GM18873 (cell line): ENCODE results near the gene CATSPERE.

ENCODE experiments used
- ATAC-seq: cut with Tn5 transposase; IDR thresholded peaks from one replicate; pipeline ENCODE4 v1.9.1; 2021; ENCODE audit warnings: mild to moderate bottlenecking, moderate library complexity, moderate number of reproducible peaks; ENCODE audit not compliant: unreplicated experiment, low FRiP score

CATSPERE gene, protein sequence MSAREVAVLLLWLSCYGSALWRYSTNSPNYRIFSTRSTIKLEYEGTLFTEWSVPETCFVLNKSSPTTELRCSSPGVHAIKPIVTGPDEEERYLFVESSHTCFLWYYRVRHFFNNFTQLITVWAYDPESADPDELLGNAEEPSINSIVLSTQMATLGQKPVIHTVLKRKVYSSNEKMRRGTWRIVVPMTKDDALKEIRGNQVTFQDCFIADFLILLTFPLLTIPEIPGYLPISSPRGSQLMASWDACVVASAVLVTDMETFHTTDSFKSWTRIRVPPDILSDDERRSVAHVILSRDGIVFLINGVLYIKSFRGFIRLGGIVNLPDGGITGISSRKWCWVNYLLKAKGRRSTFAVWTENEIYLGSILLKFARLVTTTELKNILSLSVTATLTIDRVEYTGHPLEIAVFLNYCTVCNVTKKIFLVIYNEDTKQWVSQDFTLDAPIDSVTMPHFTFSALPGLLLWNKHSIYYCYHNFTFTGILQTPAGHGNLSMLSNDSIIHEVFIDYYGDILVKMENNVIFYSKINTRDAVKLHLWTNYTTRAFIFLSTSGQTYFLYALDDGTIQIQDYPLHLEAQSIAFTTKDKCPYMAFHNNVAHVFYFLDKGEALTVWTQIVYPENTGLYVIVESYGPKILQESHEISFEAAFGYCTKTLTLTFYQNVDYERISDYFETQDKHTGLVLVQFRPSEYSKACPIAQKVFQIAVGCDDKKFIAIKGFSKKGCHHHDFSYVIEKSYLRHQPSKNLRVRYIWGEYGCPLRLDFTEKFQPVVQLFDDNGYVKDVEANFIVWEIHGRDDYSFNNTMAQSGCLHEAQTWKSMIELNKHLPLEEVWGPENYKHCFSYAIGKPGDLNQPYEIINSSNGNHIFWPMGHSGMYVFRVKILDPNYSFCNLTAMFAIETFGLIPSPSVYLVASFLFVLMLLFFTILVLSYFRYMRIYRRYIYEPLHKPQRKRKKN

DNA sequence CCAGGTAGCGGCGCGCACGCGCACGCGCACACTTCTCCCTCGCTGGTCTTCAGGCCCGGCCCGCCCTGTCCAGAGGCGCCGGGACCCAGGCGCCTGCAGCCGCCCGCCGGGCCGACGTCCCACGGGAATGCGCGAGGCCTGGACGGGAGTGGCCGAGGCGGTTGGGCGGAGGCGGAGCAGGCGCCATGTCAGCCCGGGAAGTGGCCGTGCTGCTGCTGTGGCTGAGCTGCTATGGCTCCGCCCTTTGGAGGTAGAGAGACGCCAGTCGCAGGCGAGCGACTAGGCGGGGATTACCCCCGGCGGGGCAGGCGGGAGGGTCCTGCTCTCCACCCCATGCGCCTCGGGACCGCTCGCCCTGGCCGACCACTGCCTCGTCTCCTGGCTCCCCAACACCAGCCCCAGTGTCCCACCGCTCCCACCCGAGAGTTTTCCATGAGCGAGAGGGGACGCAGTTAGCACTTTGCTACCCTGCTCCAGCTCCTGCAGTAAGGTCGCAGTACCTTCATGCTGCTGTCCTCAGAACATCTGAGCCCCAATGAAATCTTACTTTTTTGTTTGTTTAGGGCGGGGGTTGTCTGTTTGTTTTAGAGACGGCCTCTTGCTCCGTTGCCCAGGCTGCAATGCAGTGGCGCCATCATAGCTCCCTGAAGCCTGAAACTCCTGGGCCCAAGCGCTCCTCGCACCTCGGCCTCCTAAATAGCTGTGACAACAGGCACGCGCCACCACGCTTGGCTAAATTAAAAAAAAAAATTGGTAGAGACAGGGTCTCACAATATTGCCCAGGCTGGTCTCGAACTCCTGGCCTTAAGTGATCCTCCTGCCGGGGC is at the start of gene CATSPERE:
TSS of gene CATSPERE (plus strand) at position 29 of the 827 bp plus-strand sequence. CDS start at position 186, 157 bp downstream.
- peak; percentile 95 for ATAC-seq

DNA sequence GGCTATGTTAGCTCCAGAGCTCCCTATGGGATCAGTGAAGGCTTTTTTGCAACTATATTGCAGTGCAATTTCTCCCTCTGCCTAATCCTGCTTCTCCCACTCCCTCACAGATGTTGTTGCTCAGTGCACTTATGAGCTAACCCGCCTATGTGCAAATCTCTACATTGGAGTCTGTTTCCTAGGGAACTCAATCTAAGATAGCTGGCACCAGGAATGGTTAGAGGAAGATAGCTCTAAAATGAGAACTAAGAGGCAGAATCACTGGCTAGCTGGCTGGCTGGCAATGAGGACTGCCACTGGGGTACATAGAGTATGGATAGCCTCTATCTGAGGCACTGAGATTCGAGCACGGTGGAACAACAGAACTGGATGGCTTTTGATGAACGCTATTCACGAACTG is 48.9 kb upstream of the CATSPERE start:
- no peak for ATAC-seq

DNA sequence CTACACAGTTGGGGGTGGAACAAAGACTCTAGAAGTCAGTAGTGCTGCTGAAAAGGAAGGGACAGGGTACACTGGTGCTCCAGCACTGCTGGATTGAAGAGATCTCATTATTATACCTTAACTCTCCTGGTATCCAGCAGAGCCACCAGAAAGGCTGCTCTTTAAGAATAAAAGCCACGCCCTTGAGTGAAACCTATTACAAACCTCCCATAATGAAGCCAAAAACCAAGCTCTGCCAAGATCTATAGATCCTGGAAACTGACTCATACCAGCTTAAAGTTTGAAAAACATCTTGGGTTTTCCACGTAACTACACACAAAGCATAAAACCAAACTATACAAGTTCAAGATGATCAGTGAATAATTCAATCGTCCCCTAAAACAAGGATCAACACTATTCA is 47.3 kb upstream of the CATSPERE start:
- no peak for ATAC-seq

DNA sequence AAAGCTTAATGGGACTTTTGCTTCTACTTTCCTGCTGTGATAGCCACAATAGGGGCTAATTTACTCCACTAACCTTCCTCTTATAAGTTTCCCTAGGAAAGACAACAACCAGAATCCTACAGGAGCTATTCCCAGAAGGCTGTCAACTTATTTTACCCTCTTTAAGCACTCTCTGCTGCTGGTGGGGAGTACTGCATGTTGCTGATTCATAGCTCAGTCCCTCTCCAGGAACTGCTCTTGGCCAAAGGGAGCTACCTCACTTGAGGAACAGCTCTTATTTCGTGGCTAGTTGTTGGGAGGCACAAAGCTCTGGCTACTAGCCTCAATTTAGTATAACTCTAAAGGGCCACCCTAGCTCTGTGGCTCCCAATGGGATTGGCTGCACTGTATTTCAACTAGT is 46.5 kb upstream of the CATSPERE start:
- no peak for ATAC-seq

DNA sequence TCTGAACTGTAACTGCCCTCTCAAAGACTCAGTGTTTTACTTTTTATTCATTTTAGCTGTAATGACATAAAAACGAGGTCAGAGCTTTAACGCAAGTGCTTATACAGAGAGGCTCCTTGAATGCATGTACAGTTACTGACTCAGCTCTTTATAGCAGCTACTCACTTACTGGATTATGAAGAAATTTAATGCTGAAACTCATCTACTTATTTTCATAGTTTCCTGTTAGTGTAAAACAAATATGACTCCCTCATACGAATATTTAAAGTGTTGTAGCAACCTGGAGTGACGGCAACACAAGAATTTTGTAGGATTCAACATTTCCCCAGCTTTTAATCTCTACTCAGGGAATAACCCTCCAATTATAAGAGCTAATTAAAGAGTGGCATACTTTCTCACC is 42.0 kb upstream of the CATSPERE start:
- ATAC-seq, result no peak

DNA sequence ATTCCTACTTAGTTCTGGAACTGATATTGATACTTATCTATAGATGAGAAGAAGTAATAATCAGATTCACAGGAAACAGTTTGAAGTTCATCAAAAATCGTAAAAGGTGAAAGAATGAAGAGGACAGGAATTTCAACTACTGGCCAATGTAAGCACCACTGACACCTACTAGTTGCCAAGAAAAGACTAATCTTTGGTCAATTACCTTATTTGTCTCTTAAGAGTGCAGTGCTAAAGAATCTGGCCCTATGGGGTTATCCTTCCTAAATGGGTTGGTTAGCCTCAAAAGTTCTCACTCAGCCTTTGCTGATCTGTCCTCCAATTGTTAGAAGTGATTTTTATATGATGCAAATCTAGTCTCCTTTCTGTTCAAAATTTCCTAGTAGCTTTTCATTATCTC is 38.9 kb upstream of the CATSPERE start:
- no peak for ATAC-seq

DNA sequence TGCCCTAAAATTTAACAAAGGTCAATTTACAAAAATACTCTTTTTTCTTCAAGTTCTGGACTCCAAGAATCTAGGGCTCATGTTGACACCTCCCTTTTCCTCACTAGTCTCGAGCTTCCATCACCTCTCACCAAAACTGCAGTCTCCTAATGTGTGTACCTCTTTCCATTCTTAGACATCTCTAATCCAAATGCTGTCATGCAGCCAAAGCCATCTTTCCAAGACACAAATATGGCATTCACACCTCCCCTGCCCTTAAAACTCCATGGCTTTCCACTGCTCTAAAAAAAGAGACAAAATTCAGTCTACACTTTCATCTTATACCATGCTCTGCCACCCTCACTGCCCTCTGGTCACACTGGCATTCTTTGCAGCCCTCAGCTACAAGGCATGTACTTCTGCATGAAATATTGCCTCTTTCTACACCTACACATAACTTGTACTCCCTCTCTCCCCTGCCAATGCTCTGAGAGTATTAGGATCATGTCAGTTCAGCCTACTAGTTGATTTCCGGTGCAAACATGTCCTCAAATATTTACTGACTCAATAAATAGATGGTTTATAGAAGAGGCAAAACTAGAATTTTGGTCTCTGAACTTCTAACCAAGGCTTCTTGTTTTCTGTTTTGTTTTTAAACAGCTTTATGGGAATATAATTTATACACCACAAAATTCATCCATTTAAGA is 36.3 kb upstream of the CATSPERE start:
- ATAC-seq, result no peak

DNA sequence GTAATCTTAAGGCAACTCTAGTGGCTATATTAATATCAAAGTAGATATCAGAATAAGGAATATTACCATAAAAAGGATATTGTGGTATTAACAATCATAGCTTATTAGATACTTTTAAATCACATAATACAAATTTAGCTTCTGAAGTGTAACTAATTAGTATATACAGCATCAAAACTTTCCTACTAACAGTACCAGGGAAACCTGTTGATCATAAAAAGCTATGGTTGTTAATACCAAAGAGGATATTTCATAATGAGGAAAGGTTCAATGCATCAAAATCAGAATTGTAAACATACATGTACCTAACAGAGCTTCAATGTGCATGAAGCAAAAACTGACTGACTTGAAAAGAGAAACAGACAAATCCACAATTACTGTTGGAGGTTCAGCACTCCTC is 33.4 kb upstream of the CATSPERE start:
- no peak for ATAC-seq

DNA sequence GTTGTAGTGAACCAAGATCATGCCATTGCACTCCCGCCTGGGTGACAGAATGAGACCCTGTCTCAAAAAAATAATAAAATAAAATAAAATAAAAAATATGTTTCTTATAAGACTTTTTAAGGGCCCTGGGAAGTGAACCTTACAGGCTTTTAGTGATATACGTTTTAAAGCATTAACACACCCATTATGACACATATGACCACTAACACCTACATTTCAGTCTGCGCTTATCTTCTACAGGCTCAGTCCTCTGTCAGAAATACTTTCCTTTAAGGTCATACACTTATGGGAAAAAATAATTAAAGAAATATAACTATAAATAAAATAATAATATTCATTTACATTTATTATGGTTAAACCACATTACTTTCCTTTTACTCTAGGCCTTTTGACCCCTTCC is 31.3 kb upstream of the CATSPERE start:
- ATAC-seq, result no peak

DNA sequence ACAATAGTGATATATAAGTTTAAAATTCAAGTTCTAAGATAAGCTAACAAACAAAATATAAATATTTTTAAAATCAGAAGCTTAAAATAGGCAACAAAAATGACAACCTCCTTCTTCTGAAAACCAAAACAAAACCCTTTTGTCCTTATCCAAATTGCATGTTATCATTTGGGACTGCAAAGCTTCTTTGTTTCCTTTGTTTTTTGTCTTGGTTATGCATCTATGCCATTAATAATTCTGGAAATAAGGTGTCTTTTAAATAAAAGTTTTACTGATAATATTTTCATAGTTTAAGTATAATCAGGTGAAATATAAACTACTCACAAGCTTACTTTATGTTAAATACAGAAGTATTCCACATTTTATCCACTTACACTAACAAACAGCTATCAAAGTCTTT is 29.9 kb upstream of the CATSPERE start:
- ATAC-seq, result no peak

DNA sequence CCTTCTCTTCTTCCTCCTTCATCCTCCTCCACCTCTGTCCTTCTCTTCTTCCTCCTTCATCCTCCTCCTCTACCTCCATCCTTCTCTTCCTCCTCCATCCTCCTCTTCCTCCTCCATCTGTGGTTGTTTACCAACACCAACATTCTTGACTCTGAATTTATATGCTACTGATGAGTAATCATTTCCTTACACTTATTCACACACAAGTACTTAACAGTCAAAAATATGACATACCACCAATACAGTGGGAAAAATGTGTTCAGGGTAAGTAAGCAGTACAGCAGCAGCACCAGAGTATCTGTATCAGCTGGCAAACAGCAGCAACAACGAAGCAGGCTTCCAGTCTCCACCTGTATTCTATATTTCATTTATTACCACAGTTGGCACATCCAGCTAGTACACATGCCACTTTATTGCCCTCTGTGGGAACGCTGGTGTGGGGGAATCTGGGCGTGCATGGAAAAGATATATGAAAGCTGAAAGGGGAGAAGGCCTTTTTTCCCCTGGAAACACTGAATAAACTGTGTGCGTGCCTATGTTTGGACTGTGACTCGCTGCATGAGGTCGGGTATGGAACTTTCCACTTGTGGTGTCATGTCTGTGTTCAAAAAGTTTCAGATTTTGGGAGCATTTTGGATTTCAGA is 25.4 kb upstream of the CATSPERE start:
- no peak for ATAC-seq

DNA sequence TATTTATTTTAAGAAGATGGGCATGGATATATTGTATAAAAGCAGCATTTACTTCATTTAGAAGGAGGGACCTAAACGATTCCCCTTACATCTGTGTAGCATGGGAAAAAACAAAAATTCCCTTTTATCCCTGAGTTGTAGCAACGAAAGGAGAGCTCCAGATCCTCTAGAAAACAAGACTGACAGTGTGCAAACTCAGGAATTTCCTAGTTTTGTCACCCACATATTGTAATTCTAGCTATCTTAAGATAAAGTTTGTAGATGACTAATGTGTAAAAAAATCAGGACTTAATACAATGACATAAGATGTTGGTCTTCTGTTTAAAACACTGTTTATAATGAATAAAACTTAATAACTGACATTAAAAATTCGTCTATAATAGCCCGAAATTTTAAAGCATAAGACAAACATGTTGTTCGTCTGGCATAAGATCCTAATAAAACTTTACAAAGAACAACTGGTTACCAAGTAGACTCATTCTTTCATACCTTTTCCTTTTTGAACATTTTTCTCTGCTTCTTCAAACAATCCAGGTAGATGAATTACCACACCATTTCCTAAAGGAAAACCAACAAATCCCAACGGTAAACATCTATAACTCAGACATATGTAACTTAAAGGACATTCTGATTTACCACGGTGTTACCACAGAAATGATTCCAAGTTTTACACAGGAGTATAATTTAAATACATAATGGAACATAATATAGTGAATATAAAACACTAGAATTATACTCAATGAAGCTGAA is 24.6 kb upstream of the CATSPERE start:
- no peak for ATAC-seq

DNA sequence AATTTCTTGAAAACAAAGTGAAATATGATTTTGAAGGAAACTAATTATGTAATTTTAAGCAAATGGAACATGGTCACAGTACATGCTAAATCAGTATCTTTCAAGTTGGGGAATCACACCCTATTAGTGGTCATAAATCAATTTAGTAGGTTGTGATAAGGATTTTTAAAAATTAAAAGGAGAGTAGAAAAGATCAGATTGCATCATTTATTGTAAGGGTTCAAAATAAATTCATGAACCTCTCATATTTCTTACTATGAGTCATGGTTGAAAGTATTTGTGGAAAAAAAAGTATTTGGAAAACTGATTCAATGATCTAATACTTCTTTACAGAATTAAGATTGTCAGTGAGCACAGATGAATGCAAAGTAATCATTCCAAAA is 24.0 kb upstream of the CATSPERE start:
- no peak for ATAC-seq

DNA sequence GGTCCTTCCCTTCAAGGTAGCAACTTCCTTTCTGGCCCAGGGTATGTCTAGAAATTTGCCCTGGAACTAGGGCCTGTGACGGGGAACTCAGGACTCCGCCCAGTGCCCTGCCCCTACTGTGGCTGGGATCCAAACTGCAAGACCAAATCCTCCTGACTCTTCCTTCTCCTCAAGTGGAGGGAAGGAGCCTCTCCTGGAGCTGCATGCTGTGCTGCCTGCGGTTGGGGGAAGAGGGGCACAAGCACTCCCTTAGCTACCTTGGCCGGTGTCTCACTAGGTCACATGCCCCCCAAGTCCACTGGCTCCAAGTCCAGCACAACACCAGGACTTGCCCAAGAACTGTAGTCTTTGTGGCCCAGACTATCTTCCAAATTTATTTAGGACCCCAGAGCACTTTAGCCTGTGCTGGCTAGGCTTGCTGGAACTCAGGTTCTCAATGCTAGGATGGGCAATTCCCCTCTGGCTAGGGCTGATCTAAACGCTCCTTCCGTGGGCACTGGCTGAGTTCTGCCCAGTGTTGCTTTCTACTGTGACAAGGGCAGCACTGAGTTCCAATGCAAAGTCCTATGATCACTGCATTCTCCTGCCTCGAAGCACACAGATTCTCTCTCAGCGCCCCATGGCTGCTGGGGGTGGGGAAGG is 21.6 kb upstream of the CATSPERE start:
- no peak for ATAC-seq

DNA sequence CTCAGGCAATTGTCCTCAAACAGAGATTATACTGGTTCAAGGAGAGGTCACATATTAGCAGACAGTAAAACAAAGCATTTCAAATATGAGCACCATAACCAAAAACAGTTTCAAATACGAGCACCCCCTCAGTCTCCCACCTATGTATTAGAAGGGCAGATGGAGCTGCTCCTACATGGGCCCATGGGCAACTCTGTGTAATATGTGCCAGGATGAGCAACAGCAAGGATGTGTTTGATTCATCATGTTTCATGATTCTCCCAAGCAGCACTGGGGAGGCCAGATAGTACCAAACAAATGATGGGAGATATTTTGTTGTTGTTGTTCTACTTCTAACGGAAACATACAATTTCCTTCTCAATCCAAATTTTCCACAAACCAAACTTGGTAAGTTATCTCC is 18.2 kb upstream of the CATSPERE start:
- ATAC-seq, result no peak

DNA sequence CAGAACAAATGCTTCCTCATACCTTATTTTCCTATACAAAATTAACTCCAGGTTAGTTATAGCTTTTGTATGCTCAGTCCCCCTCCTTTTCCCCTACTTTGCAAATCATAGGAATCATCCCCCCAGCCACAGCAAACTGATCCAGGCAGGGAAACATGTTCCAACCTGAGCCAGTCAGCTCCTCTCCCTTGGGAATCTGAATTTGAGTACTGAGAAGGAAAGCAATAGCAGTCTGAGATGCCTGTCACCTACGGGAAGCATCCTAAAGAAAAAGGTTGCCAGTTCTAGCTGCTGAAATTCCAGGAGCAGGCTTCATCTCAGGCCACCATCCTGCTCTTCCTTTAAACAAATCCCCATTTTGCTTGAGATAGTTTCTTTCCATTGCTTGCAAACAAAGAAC is 16.2 kb upstream of the CATSPERE start:
- no peak for ATAC-seq

DNA sequence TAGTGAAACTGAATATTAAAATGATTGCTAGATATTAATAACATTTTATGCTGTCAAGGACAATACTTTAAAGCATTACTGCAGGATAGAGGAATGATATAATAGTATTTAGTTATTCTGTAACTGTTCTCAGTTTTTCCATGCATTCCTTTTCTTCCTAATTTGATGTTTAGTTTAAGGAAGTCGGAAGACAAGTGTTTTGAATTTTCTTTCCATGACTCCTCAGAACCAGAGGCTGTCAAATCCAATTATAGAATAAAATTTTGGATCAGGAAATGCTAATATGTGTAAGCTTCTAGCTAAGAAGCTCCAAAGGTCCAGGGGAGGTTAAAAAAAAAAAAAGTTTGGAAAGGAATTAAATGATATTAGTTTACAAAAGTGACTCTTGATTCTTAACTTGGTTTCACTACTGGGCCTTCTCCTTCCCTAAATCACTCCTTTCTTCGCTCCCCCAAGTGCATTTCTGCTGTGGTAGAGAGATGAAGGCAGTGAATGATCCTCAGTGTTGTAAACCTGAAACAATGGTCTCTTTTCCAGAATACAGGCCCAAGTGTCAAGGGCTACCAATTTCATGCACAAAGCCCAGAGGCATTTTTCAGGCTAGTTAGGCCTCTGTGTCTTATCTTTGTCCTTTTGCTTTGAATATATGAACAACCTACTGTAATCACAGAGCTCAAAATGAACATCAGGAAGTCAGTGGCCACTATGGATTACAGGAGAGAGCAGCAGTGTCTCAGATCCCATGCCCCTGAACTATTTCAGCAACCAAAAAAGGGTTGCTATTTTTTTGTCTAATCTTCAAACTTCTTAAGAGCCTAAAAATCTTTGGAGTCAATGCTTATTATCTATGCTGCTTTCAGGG is 15.5 kb upstream of the CATSPERE start:
- no peak for ATAC-seq

DNA sequence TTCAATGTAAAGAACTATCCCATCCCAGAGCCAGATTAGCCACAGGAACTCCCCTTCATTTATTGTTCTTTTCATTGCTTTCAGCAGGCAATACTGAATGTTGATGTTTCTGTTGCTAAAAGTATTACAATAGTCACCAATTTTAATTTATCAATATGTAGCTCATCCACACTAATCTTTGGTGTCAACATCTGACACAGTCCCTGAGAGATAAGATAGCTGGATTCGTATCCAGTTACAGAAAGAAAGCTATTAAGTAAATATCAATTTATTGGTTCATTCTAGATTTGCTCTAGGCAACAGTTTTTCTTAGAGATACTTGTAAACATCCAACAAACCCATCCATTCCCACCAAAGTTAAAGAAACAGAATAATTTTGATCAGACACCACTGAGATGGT is 14.0 kb upstream of the CATSPERE start:
- ATAC-seq, result no peak
